Activated CD8-positive, alpha-beta T cell treated with anti-CD3 and anti-CD28 coated beads for 36 hours (primary cell): ENCODE results near the gene ZNF526. TPM values are rescaled to one million over a fixed set of nuclear protein-coding genes. Genes with fewer than 3 reads are reported as not detected.

Experiments used
- ATAC-seq: fragments of 200-7000 bp; cut with Tn5 transposase; one replicate; pipeline ENCODE4 v1.10.0; 2021; ENCODE audit warnings: mild to moderate bottlenecking, moderate library complexity
- CTCF ChIA-PET: fragments of 350-600 bp; sonication (Branson Sonifier 250); formaldehyde crosslinking; loops from one replicate; lab custom pipeline; 2021; ENCODE audit warnings: antibody characterized with exemption; lab: Charles Lee
- POLR2A ChIA-PET: fragments of 350-600 bp; sonication (Branson Sonifier 250); formaldehyde crosslinking; loops from one replicate; lab custom pipeline; 2021; ENCODE audit warnings: antibody characterized with exemption; lab: Charles Lee
- DNase-seq: peaks from one replicate; pipeline ENCODE4 v3.0.0-alpha.2; 2020
- H3K27ac Mint-ChIP-seq: one replicate; pipeline ENCODE4 v1.8.0; 2021; ENCODE audit warnings: mild to moderate bottlenecking, mixed read lengths
- H3K27me3 Mint-ChIP-seq: one replicate; pipeline ENCODE4 v1.8.0; 2021; ENCODE audit warnings: mixed read lengths
- H3K36me3 Mint-ChIP-seq: one replicate; pipeline ENCODE4 v1.8.0; 2021; ENCODE audit warnings: low read depth, mixed read lengths
- H3K4me1 Mint-ChIP-seq: one replicate; pipeline ENCODE4 v1.8.0; 2021; ENCODE audit warnings: low read depth, mixed read lengths
- H3K4me3 Mint-ChIP-seq: one replicate; pipeline ENCODE4 v1.8.0; 2021; ENCODE audit warnings: mild to moderate bottlenecking, moderate library complexity, mixed read lengths
- H3K9me3 Mint-ChIP-seq: one replicate; pipeline ENCODE4 v1.8.0; 2021; ENCODE audit warnings: mixed read lengths
- intact Hi-C: fragments of 100-400 bp; cut with micrococcal nuclease; formaldehyde crosslinking; loops from one replicate; pipeline ENCODE4 v1.10.0; 2022
- total RNA-seq, 2 experiments: library from RNA; stranded (reverse); gene quantifications; one replicate each; pipeline ENCODE4 v1.2.3, GENCODE V29; 2021
- TF ChIP-seq, protein P1 (sequence below): fragments of 200-600 bp; IDR thresholded peaks from one replicate; pipeline ENCODE4 v1.8.0; 2022; ENCODE audit warnings: antibody characterized with exemption, mild to moderate bottlenecking

Gene ZNF526
- total RNA-seq, 2 experiments from 2014 or later, result 12.0 to 12.3 TPM

DNA sequence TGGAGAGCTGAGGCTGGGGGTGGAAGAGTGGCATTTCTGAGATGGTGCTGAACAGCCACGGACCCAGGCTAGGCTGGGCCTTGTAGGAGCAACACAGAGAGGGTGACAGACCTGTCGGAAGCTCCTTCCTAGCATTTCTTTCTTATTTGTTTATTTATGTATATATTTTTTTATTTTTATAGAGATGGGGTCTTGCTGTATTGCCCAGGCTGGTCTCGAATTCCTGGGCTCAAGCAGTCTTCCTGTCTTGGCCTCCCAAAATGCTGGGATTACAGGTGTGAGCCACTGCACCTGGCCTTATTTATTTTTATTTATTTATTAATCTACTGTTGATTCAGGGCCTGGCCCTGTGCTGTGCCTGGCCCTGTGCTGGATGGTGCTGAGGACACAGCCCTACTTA lies 55.4 kb downstream of the ZNF526 start:
- H3K27ac Mint-ChIP-seq, result no peak overlapping the region
- no peak overlapping the region for H3K4me3 Mint-ChIP-seq
- TF ChIP-seq, protein P1, sequence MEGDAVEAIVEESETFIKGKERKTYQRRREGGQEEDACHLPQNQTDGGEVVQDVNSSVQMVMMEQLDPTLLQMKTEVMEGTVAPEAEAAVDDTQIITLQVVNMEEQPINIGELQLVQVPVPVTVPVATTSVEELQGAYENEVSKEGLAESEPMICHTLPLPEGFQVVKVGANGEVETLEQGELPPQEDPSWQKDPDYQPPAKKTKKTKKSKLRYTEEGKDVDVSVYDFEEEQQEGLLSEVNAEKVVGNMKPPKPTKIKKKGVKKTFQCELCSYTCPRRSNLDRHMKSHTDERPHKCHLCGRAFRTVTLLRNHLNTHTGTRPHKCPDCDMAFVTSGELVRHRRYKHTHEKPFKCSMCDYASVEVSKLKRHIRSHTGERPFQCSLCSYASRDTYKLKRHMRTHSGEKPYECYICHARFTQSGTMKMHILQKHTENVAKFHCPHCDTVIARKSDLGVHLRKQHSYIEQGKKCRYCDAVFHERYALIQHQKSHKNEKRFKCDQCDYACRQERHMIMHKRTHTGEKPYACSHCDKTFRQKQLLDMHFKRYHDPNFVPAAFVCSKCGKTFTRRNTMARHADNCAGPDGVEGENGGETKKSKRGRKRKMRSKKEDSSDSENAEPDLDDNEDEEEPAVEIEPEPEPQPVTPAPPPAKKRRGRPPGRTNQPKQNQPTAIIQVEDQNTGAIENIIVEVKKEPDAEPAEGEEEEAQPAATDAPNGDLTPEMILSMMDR, result no peak
- H3K4me1 Mint-ChIP-seq, result peaks cover 51% of the 10 kb centered on the region
- ATAC-seq (no peak), DNase-seq (no peak)
- CTCF ChIA-PET, result interaction anchor here (1.3 to 1.7 kb wide), 2 partner anchors 20 to 33 kb away, joined by 4 read pairs; partner anchors contain the start of gene GSK3A
- intact Hi-C loops, result no loop called here
- POLR2A ChIA-PET, result interaction anchor here (1.0 to 1.4 kb wide), 2 partner anchors 29 to 30 kb away, joined by 3 to 4 read pairs; no protein-coding TSS in a partner anchor
- H3K36me3 Mint-ChIP-seq, result peaks cover 16% of the 10 kb centered on the region
- H3K9me3 Mint-ChIP-seq, result no peaks in the 10 kb centered on the region
- no peaks in the 10 kb centered on the region for H3K27me3 Mint-ChIP-seq

DNA sequence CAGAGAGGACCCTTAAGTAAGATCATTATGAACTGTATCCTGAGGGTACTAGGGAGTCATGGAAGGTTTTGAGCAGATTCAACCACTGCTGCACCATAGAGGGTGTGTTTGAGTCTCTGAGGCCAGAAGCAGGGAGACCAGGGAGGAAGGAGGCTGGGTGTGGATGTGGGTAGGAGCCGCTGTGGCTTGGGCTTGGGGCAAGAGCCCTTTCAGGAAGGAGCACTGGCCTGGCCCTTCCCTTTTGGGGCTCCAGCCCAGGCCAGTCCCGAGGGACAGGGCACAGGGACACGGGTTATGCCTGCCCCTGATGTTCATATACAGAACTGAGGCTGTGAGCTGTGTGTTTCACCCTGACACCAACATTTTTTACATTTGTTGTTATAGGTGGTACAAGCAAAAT lies 56.2 kb downstream of the ZNF526 start:
- Mint-ChIP-seq H3K4me1 (peaks cover 47% of the 10 kb centered on the region), H3K27ac (peak overlapping the region; percentile 5), H3K36me3 (peaks cover 16% of the 10 kb centered on the region), H3K27me3 (no peaks in the 10 kb centered on the region), H3K9me3 (no peaks in the 10 kb centered on the region), H3K4me3 (no peak overlapping the region)
- no peak for ATAC-seq
- no peak for DNase-seq
- ChIA-PET POLR2A (interaction anchor here (1.6 to 7.5 kb wide), 2 partner anchors 21 to 30 kb away, joined by 5 to 119 read pairs; partner anchors contain the start of genes ERF and GSK3A), CTCF (interaction anchor here (1.3 to 4.3 kb wide), 3 partner anchors 20 to 168 kb away, joined by 3 to 29 read pairs (median 4); no protein-coding TSS in a partner anchor)
- TF ChIP-seq, protein P1, result no peak
- intact Hi-C loops, result no loop called here

DNA sequence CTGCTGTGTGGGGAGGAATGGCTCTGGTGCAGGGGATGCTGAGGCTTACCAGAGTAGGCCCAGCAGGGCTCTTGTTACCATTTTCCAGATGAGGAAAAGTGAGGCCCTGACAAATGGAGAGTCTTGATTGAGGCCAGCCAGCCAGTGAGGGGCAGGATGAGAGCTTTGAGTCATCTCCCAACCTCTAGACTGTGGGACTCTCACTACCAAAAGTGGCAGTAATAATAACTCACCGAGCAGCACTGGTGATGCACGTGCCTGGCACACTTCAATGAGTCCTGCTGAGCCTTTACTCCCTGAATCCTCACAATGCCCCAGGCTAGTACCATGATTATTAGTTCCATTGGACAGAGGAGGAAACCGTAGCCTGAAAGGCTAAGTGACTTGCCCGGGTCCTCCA lies 56.7 kb downstream of the ZNF526 start:
- Mint-ChIP-seq H3K27me3 (no peaks in the 10 kb centered on the region), H3K9me3 (no peaks in the 10 kb centered on the region), H3K4me3 (no peak overlapping the region), H3K4me1 (peaks cover 44% of the 10 kb centered on the region), H3K36me3 (peaks cover 12% of the 10 kb centered on the region), H3K27ac (no peak overlapping the region)
- peak; percentile 56 for DNase-seq
- intact Hi-C loops, result no loop called here
- ChIA-PET POLR2A (interaction anchor here (1.6 to 7.5 kb wide), 2 partner anchors 22 to 31 kb away, joined by 5 to 119 read pairs; partner anchors contain the start of genes ERF and GSK3A), CTCF (interaction anchor here (1.3 to 6.7 kb wide), 4 partner anchors 20 to 168 kb away, joined by 3 to 107 read pairs (median 16); partner anchors contain the start of gene GSK3A)
- TF ChIP-seq, protein P1, result no peak
- peak; percentile 13 for ATAC-seq

Other genes starting within 250 kb of the ZNF526 start
- gene ATP1A3, start 226.1 kb upstream of the ZNF526 start, total RNA-seq, result 1 to 10 TPM; 5.5 to 5.9 TPM
- under 1 TPM; 0.63 to 0.95 TPM for gene GRIK5, start 150.1 kb upstream of the ZNF526 start, total RNA-seq
- gene ZNF574, start 144.1 kb upstream of the ZNF526 start, total RNA-seq, result 10 to 100 TPM; 12.4 to 12.8 TPM
- gene POU2F2, start 87.9 kb upstream of the ZNF526 start, total RNA-seq, result 10 to 100 TPM; 37.7 to 40.7 TPM
- 10 to 100 TPM; 21.7 to 22.5 TPM for gene DEDD2, start 2.6 kb upstream of the ZNF526 start, total RNA-seq
- gene GSK3A, start 22.3 kb downstream of the ZNF526 start, total RNA-seq, result 10 to 100 TPM; 30.5 to 31.7 TPM
- gene ERF, start 34.8 kb downstream of the ZNF526 start, total RNA-seq, result 10 to 100 TPM; 60.0 to 69.2 TPM
- 10 to 100 TPM; 60.7 to 65.6 TPM for gene CIC, start 48.9 kb downstream of the ZNF526 start, total RNA-seq
- gene PRR19, start 81.8 kb downstream of the ZNF526 start, total RNA-seq, result under 1 TPM; 0.38 to 0.49 TPM
- 10 to 100 TPM; 39.1 to 42.4 TPM for gene PAFAH1B3, start 82.3 kb downstream of the ZNF526 start, total RNA-seq
- 1 to 10 TPM; 3.0 to 3.2 TPM for gene TMEM145, start 93.0 kb downstream of the ZNF526 start, total RNA-seq
- gene MEGF8, start 105.3 kb downstream of the ZNF526 start, total RNA-seq, result 1 to 10 TPM; 7.0 to 8.0 TPM
- gene CNFN, start 170.0 kb downstream of the ZNF526 start, total RNA-seq, result not detected
- gene LIPE, start 207.1 kb downstream of the ZNF526 start, total RNA-seq, result 10 to 100 TPM; 28.4 to 34.3 TPM
- gene CXCL17, start 222.6 kb downstream of the ZNF526 start, total RNA-seq, result not detected